K562 (cell line): ENCODE data around the gene NSUN6.

Experiments used
- CBFB ChIP-seq: sonication (generic); formaldehyde crosslinking; IDR thresholded peaks from 2 replicates; pipeline ENCODE4 v1.4.0; 2020; ENCODE audit warnings: mild to moderate bottlenecking, missing genetic modification reagents
- EGR1 ChIP-seq: fragments of 450-650 bp; conservative IDR thresholded peaks from 2 replicates; pipeline ENCODE4 v1.6.1; 2017; ENCODE audit warnings: mild to moderate bottlenecking
- ETV6 ChIP-seq, 3 experiments: fragments of 150-350 bp in 1 of 3; sonication (generic) in 1 of 3; formaldehyde crosslinking in 1 of 3; IDR thresholded peaks; 2 replicates each; pipeline versions ENCODE4 v1.6.1 to v1.8.0; 2014 to 2022; ENCODE audit warnings: borderline replicate concordance in 2 of 3, low read depth in 2 of 3, antibody characterized with exemption in 1 of 3, low read length in 1 of 3, mild to moderate bottlenecking in 1 of 3, missing genetic modification reagents in 1 of 3
- NBN ChIP-seq: fragments of 450-650 bp; IDR thresholded peaks from 2 replicates; pipeline ENCODE4 v1.6.1; 2016; ENCODE audit warnings: low read depth, mild to moderate bottlenecking
- POLR2AphosphoS5 ChIP-seq: IDR thresholded peaks from 2 replicates; pipeline ENCODE4 v1.6.1; 2011; ENCODE audit warnings: mild to moderate bottlenecking, low read depth, low read length, moderate library complexity; ENCODE audit not compliant: control insufficient read depth, insufficient read depth

GRCh38 chr10:18601321-18601720, 50.1 kb downstream of the NSUN6 start:
- TF ChIP-seq NBN (no peak), EGR1 (no peak), POLR2AphosphoS5 (no peak), ETV6 (IDR thresholded peaks at IDR 0.05; ENCODE audit: borderline replicate concordance in 1 of 2, low read depth in 2 of 2, low read length in 1 of 2) (no peak), ETV6 (CRISPR knock-in tag; IDR thresholded peaks at IDR 0.05; ENCODE audit: borderline replicate concordance) (no peak), CBFB (CRISPR knock-in tag) (no peak)
